PC-3 (cell line): Measurements from ENCODE around the gene HLA-G. TPM values are rescaled to one million over a fixed set of nuclear protein-coding genes. Genes with fewer than 3 reads are reported as not detected.

Experiments
- ATAC-seq: fragments of 200-7000 bp; cut with Tn5 transposase; 2 replicates; pipeline ENCODE4 v1.9.1; 2020; ENCODE audit warnings: mild to moderate bottlenecking, moderate library complexity
- BruUV-seq: library from RNA; stranded (reverse); fragments of 400-500 nt; replicated peaks from 2 replicates; lab custom pipeline; 2021; lab: Mats Ljungman, UMichigan
- CTCF ChIA-PET: fragments of 300-600 bp; sonication (Branson Sonifier 250); formaldehyde crosslinking; loops from one replicate; lab custom pipeline; 2022; ENCODE audit warnings: antibody characterized with exemption; lab: Charles Lee
- POLR2A ChIA-PET: fragments of 300-600 bp; sonication (Branson Sonifier 250); formaldehyde crosslinking; loops from one replicate; lab custom pipeline; 2022; ENCODE audit warnings: antibody characterized with exemption; ENCODE audit not compliant: unreplicated experiment; lab: Charles Lee
- DNase-seq: peaks from one replicate; pipeline ENCODE4 v3.0.0-alpha.2; 2015
- H2AFZ ChIP-seq: fragments of 300-600 bp; sonication (generic); 2 replicates; pipeline ENCODE4 v1.6.0; 2016; ENCODE audit warnings: antibody characterized with exemption, low read length
- H3F3A ChIP-seq: fragments of 300-600 bp; sonication (generic); one replicate; pipeline ENCODE4 v1.6.0; 2017; ENCODE audit warnings: antibody characterized with exemption, low read length, control low read depth, mild to moderate bottlenecking; ENCODE audit not compliant: unreplicated experiment
- H3K27ac ChIP-seq: fragments of 300-600 bp; sonication (generic); 2 replicates; pipeline ENCODE4 v1.5.1; 2016; ENCODE audit warnings: mild to moderate bottlenecking, low read length
- H3K27me3 ChIP-seq: fragments of 300-600 bp; sonication (generic); 2 replicates; pipeline ENCODE4 v1.6.1; 2016; ENCODE audit warnings: low read length, mixed read lengths
- H3K36me3 ChIP-seq: fragments of 300-600 bp; sonication (generic); 2 replicates; pipeline ENCODE4 v1.6.1; 2016; ENCODE audit warnings: low read depth, mixed run types, low read length, mixed read lengths
- H3K4me1 ChIP-seq: fragments of 300-600 bp; sonication (generic); 2 replicates; pipeline ENCODE4 v1.5.1; 2016; ENCODE audit warnings: low read length; ENCODE audit not compliant: insufficient read depth
- H3K4me2 ChIP-seq: fragments of 300-600 bp; sonication (generic); 2 replicates; pipeline ENCODE4 v1.6.0; 2016; ENCODE audit warnings: low read length
- H3K4me3 ChIP-seq: fragments of 300-600 bp; sonication (generic); 2 replicates; pipeline ENCODE4 v1.5.1; 2016; ENCODE audit warnings: mild to moderate bottlenecking, low read length, mixed read lengths
- H3K79me2 ChIP-seq: fragments of 300-600 bp; sonication (generic); 2 replicates; pipeline ENCODE4 v1.6.1; 2017; ENCODE audit warnings: low read length, mixed read lengths
- H3K9ac ChIP-seq: fragments of 300-600 bp; sonication (generic); 2 replicates; pipeline ENCODE4 v1.6.0; 2016; ENCODE audit warnings: mild to moderate bottlenecking, low read length
- H3K9me2 ChIP-seq: fragments of 300-600 bp; sonication (generic); replicated peaks from 2 replicates; pipeline ENCODE4 v1.6.1; 2016; ENCODE audit warnings: mixed run types, low read length, mixed read lengths
- H3K9me3 ChIP-seq: fragments of 300-600 bp; sonication (generic); 2 replicates; pipeline ENCODE4 v1.6.1; 2016; ENCODE audit warnings: low read length, mixed read lengths
- H4K20me1 ChIP-seq: fragments of 300-600 bp; sonication (generic); 2 replicates; pipeline ENCODE4 v1.6.1; 2016; ENCODE audit warnings: low read length, mixed read lengths
- CTCF ChIP-seq: fragments of 300-600 bp; sonication (generic); conservative IDR thresholded peaks from 2 replicates; pipeline ENCODE4 v1.5.1; 2017; ENCODE audit warnings: antibody characterized with exemption, low read depth, mild to moderate bottlenecking, low read length
- EZH2 ChIP-seq: fragments of 300-600 bp; sonication (generic); IDR thresholded peaks from one replicate; pipeline ENCODE4 v1.6.1; 2017; ENCODE audit warnings: antibody characterized with exemption, mild to moderate bottlenecking, low read length; ENCODE audit not compliant: unreplicated experiment
- EZH2phosphoT487 ChIP-seq: fragments of 300-600 bp; sonication (generic); IDR thresholded peaks from 2 replicates; pipeline ENCODE4 v1.6.1; 2018; ENCODE audit warnings: mild to moderate bottlenecking, antibody characterized with exemption, low read length, borderline replicate concordance
- intact Hi-C: fragments of 100-400 bp; cut with micrococcal nuclease; formaldehyde crosslinking; loops from 2 replicates; pipeline ENCODE4 v1.9.0; 2023
- total RNA-seq: library from RNA; depleted of rRNA; stranded (reverse); fragments of >200 nt; gene quantifications from 2 replicates; pipeline ENCODE4 v1.2.3, GENCODE V29; 2014

HLA-G gene
- total RNA-seq, 1 experiment from 2014 or later = not detected

GRCh38 chr6:29864037-29864810, 36.6 kb downstream of the HLA-G start:
- no peak overlapping the region for H2AFZ ChIP-seq
- no peak for TF ChIP-seq CTCF
- no peak for TF ChIP-seq EZH2
- no peak for TF ChIP-seq EZH2phosphoT487
- no peaks in the 10 kb centered on the region for H3K4me1 ChIP-seq
- no TSS peak for BruUV-seq
- ATAC-seq (no peak), DNase-seq (no peak)
- H3K27ac ChIP-seq = no peak overlapping the region
- no peak overlapping the region for H3K4me2 ChIP-seq
- intact Hi-C loops = no loop called here
- no peaks in the 10 kb centered on the region for H3K79me2 ChIP-seq
- no peaks in the 10 kb centered on the region for H3K9me2 ChIP-seq
- POLR2A ChIA-PET = no interaction called here
- no peaks in the 10 kb centered on the region for H3F3A ChIP-seq
- no peaks in the 10 kb centered on the region for H3K9me3 ChIP-seq
- no peaks in the 10 kb centered on the region for H4K20me1 ChIP-seq
- H3K27me3 ChIP-seq = 0 out of 2 replicates have a peak, but pooled peaks cover 4% of the 10 kb centered on the region
- no peaks in the 10 kb centered on the region for H3K36me3 ChIP-seq
- no peak overlapping the region for H3K4me3 ChIP-seq
- CTCF ChIA-PET = no interaction called here
- no peak overlapping the region for H3K9ac ChIP-seq

DNA sequence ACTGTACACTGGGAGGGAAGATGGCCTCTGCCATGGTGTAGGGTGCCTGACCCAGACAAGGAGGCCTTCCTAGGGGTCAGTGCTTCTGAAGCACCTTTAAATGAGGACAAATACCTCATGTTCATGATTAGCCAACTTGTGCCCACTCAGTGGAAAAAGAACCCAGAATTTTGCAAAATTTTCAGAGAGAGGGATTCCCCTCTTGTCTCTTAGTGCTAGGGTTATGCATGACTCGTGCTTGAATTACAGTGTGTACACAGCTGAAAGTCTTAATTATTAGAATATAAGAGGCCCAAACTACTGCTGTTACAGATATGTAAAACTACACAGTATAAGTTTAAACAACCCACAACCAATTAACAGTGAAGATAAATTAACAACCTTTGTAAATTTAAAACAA, 38.0 kb downstream of the HLA-G start:
- no peaks in the 10 kb centered on the region for H3K9me2 ChIP-seq
- H3K4me1 ChIP-seq = no peaks in the 10 kb centered on the region
- no peak for DNase-seq
- no peak overlapping the region for H3K9ac ChIP-seq
- H3K27ac ChIP-seq = no peak overlapping the region
- no peaks in the 10 kb centered on the region for H3K9me3 ChIP-seq
- H3K4me3 ChIP-seq = no peak overlapping the region
- no peak overlapping the region for H3K4me2 ChIP-seq
- H3K36me3 ChIP-seq = no peaks in the 10 kb centered on the region
- H3K79me2 ChIP-seq = no peaks in the 10 kb centered on the region
- intact Hi-C loops = no loop called here
- no peaks in the 10 kb centered on the region for H3F3A ChIP-seq
- no peak for TF ChIP-seq CTCF
- no peak for TF ChIP-seq EZH2phosphoT487
- no peak for TF ChIP-seq EZH2
- BruUV-seq = no TSS peak
- no peaks in the 10 kb centered on the region for H4K20me1 ChIP-seq
- CTCF ChIA-PET = no interaction called here
- H2AFZ ChIP-seq = no peak overlapping the region
- ATAC-seq = no peak
- 0 out of 2 replicates have a peak, but pooled peaks cover 4% of the 10 kb centered on the region for H3K27me3 ChIP-seq
- POLR2A ChIA-PET = no interaction called here

GRCh38 chr6:29870104-29870503, 42.5 kb downstream of the HLA-G start:
- no peaks in the 10 kb centered on the region for H3K36me3 ChIP-seq
- no peaks in the 10 kb centered on the region for H3F3A ChIP-seq
- no peak overlapping the region for H3K9ac ChIP-seq
- ChIA-PET CTCF (no interaction called here), POLR2A (no interaction called here)
- H3K4me2 ChIP-seq = no peak overlapping the region
- 0 out of 2 replicates have a peak, but pooled peaks cover 4% of the 10 kb centered on the region for H3K27me3 ChIP-seq
- no peak overlapping the region for H3K27ac ChIP-seq
- DNase-seq = no peak
- intact Hi-C loops = no loop called here
- no peaks in the 10 kb centered on the region for H3K9me3 ChIP-seq
- no peaks in the 10 kb centered on the region for H3K79me2 ChIP-seq
- H3K9me2 ChIP-seq = no peaks in the 10 kb centered on the region
- no peak for TF ChIP-seq CTCF
- no peak for TF ChIP-seq EZH2phosphoT487
- TF ChIP-seq EZH2 = no peak
- no TSS peak for BruUV-seq
- H3K4me1 ChIP-seq = no peaks in the 10 kb centered on the region
- H4K20me1 ChIP-seq = no peaks in the 10 kb centered on the region
- H3K4me3 ChIP-seq = no peak overlapping the region
- ATAC-seq = no peak
- no peak overlapping the region for H2AFZ ChIP-seq
